Activated T-cell treated with anti-CD3 and anti-CD28 coated beads for 1 hour (primary cell): ENCODE data around the gene KIF26A.

Source experiments
- DNase-seq: peaks from one replicate; pipeline ENCODE4 v3.0.0-alpha.2; 2020; ENCODE audit warnings: low read depth

Gene KIF26A

DNA sequence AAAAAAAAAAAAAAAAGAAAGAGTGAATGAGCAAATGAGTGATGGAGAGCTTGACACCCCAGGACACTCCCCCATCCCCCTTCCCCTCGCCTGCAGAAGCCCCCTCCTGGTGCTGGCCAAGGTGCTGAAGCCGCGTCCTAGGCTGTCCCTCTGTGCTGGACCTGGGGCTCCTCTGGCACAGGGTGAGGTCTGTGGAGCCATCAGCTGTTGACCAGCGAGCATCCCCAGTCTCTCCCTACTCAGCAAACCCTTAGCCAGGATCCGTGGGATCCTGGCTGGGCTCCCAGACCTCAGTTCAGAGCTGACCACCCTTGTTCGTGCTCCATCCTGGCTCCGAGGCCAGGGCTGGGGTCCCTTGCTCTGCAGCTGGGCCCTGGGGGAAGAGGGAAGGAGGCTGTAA is 5.4 kb upstream of the KIF26A start:
- no peak for DNase-seq

DNA sequence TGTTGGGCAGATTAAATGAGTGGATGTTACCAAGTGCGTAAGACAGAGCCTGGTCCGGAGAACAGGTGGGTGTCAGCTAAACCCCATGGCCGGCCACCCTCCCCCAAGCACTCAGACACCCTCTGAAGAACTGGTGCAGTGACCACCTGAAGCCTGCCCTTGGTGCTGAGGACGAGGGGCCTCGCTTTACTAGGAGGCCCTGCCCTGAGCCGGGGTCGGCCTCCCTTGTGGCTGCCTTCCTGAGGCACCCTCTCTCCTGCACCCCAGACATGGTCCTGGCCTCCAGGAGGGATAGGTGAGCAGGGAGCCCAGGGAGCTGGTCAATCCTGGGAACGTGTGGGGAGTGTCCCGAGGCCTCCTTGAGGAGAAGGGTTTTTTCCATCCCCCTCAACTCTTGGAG is 4.9 kb upstream of the KIF26A start:
- DNase-seq, result no peak

DNA sequence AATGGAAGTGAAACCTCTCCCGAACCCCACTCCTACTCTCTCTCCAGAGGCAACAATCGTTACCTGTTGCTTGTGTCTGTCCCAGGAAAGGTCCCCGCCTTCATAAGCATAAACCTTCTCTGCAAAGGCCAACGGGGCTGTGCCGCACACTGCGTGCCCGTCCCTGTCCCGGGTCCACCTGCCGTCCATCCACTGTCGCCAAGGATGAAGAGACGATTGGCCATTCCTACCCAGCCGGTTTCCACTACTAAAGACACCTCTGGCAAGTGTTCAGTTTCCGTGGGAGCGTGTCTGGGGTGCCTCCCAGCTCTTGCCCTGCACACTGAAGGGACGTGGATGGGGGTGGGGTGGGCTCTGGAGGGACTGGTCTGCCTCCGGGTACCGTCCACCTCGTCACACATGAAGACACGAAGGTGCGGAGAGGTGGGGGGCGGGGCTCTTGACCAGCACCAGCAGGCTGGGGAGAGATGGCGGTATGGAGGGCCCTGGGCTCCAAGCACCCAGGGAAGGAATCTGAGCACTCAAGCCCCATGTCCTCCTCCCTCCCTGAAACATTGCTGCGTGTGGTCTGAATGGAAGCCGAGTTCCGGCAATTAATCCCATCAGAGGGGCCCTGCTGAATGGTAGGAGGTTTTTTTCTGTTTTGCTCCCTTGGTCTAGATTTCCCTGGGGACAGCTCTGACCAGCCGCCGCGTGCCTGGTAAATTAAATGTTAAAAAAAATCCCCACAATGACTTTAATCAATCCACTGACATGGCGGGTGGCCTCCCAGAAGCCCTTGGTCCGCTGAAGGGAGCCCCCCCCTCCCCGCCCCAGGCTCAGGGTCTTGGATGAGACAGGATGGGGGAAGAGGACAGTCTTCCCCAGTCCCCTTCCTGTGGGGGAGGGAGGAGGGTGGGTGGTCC is 4.1 kb upstream of the KIF26A start:
- DNase-seq, result no peak

DNA sequence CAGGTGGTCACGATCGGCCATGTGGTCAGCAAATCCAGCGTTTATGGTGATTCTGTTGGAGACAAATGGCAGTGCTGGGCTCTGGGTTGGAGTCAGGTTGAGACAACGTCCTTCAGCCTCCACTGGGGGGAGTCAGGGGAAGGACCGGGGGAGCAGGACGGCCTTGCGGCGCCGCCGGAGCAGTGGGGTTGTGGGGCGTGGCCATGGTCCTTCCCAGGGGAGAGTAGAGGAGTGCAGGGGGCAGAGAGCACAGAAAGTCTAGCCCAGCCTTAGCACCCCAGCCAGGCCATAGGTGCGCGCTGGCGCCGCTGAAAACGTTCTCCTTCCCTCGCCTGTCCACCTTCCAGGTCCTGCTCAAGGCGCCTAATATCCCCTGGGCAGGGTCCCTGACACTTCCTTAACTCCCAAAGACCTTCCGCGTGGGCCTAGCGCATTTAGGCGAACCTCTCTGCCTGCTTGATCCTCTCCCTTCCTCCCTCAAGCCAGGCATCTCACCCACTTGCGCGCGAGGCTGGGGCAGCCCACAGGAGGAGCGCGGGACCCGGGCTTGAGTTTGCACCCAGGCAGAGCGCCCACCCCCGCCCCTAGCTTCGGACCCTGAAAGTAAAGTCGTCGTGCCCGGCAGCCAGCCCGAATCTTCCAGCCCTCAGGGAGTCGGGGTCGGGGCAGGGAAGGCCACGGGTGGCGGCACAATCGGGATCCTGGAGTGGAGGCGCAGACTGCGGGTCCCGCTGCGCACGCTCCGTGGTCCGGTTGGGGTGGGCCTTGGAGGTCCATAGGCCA is 3.1 kb upstream of the KIF26A start:
- DNase-seq, result no peak

DNA sequence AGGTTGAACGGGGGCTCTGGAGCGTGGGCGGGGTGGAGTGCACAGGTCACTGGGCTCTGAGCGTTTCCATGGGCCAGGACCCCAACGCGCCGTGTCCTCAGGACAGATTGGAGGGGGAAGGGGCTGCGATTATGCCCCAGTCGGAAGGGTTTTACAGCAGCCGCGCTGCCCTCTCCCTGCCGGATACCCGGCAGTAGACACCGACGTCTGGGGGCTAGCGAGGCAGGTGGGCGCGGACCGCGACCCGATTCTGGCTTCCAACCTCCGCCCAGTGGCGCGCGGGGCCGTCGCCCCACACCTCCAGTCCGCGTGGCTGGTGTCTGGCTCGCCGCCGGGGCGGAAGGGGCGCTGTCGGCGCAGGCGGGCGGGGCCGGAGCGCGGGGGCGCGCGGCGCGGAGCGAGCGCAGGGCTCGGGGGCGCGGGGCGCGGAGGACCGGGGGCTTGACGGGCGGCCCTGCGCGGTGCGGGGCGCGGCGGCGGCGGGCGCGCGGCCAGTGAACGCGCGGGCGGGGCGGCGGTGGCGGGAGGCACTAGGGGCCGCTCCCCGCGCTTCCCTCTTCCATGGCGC is 2.4 kb upstream of the KIF26A start:
- no peak for DNase-seq

DNA sequence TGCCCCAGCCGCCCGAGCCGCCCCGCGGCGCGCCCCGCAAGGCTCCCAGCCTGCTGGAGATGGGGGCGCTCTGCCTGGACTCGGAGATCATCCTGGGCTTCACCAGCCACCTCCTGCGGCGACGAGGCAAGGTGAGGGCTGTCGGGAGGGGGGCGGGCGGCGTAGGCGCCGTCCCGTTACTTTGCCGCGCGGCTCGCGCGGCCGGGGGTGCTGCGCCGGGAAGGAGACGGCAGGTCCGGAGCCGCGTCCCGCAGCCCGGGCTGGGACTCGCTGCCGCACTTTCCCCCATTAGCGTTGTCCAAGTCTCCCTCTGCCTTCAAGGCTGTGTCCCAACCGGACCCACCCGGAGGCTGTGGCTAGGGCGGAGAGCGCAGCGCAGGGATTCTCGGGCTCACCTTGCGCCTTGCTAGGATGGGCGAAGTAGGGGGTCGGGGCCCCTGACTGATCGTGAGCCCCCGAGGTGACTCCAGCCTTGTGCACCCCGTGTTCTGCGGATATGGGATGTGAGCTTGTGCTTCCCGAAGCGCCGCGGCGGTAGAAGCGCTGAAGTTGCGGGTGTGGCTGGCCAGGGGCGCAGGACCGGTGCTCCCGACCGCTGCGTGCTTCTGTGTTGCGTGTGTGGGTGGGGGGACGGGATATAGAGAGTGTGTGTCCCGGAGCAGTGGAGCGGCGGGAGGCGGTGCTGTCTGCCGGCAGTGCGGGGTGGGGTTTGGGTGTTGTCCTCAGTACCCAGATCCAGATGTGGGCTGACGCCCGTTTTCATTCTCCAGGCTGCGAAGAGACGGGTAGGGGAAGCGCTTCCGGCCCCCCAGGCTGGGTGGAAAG is 1.7 kb upstream of the KIF26A start:
- no peak for DNase-seq

DNA sequence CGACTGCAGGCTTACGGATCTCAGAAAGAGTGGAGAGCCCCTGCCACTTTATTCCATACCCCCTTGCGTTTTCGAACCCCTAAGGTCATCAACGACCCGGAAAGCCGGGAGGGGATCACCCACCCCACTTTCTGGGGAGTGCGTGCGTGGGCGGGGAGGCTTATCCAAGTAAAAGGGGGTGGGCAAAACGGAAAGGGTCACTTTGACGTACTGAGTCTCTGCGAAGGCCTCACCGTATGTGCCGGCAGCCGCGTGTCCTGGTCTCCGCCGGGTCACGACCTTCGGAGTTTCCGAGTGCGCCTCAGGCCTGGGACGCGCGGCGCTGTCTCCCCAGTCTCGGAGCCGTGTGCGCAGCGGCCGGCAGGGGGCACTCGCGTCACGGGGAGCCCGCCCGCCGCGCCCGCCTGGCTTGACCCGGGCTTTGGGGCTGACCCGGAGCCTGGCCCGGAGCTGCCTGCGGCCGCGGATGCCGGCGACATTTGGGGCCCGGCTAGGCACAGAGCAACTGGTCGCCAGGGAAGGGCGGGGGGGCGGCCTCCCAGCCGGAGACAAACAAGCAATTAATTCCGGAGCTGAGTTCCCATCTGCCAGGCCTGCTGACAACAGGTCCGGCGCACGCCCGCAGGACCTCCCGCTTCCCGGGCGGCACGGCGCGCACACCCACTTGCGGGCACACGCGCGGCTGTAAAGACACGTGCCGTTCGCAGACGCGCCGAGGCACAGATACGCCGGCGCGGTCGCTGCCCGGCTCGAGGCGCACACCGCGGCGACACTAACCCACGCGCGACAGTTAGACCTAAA is 890 bp upstream of the KIF26A start:
- peak; percentile 57 for DNase-seq

DNA sequence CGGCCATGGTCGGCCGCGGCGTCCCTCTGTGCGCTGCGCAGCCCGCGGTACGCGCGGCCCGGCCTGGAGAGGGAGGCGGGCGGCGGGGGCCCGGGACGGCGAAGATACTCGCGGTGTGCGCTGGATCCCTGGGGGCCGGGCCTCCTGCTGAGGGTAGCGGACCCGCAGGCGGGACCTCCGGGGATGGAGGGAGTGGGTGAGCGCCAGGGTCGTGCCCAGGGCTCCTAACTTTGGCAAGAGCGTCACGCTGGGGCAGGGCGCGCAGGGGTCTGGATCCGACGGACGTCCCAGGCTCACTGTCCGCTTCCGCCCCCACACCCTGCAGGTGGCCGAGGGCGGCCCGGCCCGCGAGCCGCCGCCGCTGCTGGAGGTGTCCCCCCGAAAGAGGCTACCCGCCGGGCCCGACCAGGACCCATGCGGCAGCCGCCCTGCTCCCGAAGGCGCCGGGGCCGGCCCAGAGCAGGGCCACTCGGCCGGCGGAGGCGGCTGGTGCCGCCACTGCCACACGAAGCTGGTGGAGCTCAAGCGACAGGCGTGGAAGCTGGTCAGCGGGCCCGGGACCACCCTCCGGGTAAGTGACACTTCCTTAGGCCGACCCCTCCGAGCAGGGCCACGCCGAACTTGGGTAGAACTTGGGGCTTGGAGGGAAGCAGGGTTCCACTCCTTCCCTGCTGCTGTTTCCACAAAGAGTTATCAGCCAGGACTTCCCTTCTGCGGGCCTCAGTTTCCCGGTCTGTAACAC is 502 bp downstream of the KIF26A start:
- no peak for DNase-seq

DNA sequence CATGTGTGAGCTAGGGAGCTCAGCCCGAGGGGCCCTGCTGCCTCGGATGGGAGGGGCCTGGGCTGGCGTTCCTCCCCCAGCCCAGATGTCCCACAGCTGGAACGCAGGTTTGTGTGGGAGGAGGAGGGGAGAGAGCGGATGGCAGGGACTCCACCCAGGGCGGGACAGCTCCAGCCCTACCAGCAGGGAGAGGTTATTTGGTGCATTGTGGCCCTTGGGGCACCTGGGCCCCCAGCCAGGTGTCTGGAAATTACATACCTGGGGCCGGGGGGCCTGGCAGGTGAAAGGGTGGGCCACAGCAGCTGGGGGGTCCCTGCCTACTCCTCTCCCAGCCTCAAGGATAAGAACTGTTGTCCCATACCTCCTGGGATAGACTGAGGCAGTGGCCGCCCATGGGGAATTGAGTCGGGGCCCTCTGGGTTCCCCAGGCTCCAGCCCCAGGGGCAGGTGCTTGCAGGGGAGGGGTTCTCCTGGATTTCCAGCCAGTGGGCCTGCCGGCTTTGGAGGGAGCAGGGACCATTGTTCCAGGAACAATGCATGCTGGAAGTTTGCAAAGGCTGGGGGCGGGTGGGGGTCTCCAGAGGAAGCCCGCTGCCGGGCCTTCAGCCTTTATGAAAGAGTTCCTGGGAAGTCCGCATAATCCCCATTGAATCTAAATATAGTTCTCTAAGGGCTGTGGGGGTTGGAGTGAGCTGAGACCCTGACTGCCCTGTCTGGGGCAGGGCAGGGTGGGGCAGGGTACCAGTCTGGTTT is 1.2 kb downstream of the KIF26A start:
- no peak for DNase-seq

DNA sequence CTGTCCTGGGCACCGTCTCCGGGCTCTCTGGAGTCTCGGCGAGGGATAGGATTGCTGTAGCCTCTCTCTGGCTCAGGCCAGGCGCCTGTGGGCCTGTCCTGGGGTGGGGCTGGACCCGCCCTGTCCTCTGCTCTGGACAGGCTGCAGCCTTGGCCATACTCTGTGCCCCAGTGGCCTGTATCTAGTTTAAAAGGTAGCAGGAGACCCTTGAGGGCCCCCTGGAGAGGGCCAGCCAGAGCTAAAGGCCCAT is 1.8 kb downstream of the KIF26A start:
- no peak for DNase-seq

DNA sequence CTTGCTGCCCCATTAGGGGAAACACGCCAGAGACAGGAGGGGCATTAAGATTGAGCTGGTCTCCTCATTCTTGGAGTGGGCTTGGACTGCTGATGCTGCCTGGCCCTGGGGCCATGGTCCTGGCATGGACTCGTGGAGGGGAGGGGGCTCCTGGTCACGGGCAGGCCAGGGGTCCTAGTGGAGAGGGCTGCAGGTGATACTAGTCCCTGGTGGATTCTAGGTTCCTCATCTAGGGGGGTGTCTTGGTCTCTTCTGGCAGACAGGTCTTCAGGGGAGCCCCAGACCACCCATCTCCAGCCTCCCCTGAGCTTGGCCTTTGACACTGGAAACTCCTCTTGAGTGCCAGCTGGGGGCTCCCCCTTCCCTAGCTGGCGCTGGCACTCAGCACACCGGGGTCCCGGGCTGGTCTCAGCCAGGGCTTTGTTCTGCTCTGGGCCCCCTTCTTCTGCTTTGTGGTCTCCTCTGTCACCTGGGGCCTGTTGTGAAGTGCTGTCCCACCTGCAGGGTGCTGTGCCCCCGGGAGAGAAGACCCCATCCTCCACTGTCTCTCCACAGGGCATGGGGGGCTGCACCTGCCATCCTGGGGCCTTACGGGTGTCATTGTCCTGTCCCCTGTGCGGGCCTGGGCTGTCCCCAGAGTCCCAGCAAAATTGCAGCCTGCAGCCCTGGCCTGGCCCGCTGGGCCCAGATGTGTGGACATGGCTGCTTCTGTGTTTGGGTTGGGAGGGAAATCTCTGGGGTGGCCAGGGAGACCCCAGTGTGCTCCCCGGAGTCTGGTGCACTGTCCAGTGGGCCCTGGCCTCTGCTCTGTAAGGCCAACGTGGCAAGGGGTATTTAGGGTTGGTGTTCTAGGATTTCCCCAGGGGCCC is 2.3 kb downstream of the KIF26A start:
- no peak for DNase-seq

DNA sequence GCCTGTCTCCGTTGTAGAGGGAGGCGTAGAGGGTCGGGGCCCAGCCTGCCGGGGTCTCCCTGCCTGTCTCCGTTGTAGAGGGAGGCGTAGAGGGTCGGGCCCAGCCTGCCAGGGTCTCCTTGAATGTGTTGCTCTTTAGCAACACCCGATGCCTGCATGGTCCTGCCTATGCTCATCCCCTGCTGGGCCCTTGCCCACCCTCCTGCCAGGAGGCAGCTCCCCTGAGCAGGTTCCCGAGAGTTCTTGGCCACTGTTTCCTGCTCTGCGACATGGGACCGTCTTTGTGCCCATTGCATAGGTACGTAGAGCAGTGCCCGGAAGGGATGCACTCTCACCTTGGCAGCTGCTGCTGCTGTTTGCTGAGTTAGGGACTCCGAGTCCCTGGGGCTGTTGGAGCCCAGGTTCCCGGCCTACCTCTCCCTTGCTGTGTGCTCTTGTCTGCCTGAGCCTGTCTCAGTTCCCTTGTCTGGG is 3.3 kb downstream of the KIF26A start:
- no peak for DNase-seq

DNA sequence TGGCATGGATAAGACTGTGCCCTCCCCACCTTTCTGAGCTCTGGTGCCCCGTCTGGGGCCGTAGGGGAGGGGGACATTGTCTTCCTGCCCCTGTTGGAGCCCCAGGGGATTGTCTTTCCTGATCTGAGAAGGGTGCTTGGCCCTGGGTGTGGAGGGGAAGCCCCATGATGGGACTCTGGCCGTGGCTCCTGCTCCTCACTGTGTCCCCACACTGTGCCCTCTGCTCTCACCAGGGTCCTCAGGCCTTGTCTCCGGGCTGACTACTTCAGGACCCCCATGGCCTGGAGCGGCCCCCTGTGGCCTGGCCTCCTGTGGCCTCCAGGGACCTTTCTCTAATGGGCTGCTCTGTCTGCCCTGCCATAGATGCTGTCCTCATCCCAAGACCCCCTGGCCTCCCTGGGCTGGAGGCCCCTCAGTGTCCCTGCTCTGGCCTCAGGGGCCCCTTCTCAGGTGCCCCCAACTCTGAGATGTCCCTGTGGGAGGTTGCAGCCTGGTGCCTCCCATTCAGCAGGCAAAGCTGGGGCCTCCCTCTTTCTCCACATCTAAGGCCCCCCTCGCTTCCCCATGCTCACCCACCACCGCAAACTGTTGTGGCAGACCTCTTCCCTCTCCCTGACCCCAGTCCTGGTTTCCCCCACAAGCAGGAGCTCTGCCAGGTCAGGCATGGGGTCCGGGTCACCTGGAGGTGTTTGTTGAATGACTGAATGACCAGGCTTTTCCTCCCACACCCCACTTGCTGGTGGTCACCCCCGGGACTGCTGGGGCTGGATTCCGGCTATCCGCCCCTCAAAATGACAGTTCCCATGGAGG is 4.0 kb downstream of the KIF26A start:
- DNase-seq, result no peak

DNA sequence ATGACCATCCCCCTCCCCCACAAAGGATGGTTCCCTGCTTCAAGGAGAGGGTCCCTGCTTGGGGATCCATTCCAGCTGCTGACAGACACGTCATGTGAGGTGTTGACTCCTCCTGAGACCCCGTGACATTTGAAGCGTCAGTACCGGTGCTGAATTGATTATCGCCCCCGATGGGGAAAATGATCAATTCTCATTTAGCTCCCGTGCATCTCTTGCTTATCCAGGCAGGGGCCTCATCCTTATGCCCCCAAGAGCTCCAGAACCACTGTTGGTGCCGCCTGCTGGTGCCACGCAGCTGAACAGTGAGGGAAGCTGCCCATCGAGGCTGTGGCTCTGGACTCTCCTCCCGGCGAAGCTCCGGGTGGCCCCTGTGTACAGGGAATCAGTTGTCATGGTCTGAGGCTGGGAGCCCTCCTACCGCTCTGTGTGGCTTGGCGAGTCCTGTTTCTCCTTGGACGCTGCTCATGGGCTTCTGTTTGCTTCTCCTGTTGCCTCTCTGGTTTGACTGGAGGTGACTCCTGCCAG is 4.6 kb downstream of the KIF26A start:
- DNase-seq, result no peak

DNA sequence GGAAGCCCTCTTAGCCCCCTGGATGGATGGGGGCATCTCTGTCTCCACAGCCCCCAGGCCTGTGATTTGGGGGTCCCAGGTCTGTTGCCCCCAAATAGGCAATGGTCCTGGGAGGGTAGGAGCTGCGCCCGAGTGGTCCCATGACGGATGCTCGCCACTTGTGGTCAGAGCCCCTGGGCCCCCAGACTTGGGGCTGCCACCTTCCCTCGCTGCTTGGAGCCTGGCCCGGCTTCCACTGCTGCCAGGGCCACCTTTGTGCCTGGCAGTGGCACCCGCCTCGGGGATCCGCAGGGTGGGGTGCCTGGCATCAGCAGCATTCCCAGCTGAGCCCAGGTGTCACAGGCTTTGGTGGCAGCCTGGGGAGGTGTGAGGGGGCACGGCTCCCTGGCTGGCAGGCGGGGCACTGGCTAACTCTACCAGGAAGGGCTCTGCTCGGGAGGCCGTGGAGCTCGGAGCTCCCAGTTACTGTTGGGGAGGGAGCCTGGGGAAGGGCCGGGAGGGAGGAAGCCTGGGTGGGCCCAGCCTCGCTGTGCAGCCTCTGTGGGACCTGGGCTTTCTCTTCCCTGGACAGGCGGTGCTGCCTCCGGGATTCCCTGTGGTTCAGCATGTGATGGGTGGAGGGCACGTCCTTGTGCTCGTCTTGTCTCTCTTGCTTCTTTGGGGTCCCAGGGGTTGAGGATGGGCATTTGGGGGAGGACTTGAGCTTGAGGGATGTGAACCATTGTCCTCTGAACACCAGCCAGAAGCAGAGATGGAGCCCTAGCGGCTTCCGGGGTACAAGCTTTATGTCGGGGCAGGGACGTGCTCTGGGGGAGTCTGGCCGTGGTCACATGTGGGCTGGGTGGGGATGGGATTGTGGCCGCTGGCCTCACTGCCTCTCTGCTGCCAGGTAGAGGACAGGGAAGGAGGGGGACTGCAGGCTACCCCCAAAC is 5.4 kb downstream of the KIF26A start:
- DNase-seq, result no peak

DNA sequence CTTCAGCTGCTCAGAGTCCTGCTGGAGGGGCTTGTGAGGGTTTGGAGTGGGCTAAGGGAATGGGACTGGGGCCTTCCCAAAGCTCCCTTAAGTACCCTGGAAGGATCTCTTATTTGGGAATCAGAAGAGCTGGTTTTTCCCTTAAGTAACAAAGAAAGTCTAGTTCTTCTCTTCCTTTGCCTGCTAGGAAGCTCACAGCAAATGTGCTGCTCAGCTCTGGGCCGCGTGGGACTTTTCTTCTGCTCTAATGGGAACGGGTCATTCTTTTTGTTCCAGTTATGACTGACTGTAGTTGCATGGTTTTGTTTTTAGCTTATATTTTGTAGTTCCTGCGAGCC is 6.0 kb downstream of the KIF26A start:
- DNase-seq, result no peak
